ENCODE measurements around the gene IZUMO1. TPM values are rescaled to one million over a fixed set of nuclear protein-coding genes. Genes with fewer than 3 reads are reported as not detected.

The IZUMO1 gene
- total and polyA plus RNA-seq, 2 of the 13 experiments (the other 11 are each of a cell fraction or from before 2014, with no cell fraction given): 0.07 to 0.22 TPM

DNA sequence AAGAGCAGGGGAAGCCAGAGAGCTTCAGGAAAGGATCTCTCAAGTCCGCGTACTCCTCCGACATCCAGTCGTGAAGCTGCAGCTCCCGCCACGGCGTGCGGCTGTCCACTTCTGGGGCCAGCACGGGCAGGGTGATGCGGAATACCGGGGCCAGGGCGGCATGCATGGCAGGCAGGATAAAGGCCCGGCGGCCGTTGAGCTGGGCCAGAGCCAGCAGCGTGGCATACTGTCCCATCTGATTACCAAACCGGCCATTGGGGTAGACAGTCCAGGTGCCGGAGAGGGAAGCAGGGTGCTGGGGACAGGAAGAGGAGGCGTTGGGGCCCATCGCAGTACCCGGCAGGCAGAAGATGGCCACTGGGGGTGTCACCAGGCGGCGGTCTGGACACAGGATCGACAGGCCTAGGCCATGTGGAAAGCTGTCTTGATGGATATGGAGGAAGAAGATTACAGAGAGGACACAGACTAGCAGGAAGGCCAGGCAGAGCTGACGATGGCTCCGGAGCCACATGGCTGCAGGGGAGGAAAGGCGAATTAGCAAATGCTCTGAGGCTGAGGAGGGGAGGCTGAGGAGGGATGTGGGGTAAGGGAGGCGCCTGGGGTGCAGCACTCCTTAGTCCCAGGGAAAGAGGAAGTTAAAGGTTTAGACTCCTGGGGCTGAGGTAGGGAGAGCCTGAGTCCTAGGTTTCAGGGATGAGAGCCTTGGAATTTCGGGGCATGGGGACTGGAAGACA is 4.2 kb upstream of the IZUMO1 start:
- Histone ChIP-seq H2AFZ (ENCODE audit: low read length) (no peak overlapping the region), H3K27ac (ENCODE audit: extremely low read length, insufficient read depth, low read length) (no peak overlapping the region), H3K4me2 (ENCODE audit: low read depth, low read length) (no peak overlapping the region), H4K20me1 (ENCODE audit: insufficient read depth, low read length) (no peaks in the 10 kb centered on the region), H3K4me1 (ENCODE audit: insufficient read depth, low read length) (peaks cover 34% of the 10 kb centered on the region), H3K9me3 (ENCODE audit: low read length) (no peaks in the 10 kb centered on the region), H3K27me3 (ENCODE audit: control insufficient read depth in 1 of 2, insufficient read depth in 2 of 2, low read length in 2 of 2) (no peaks in the 10 kb centered on the region), H3K9ac (ENCODE audit: insufficient read depth, low read depth, low read length) (no peak overlapping the region), H3K79me2 (ENCODE audit: insufficient read depth, low read length) (no peaks in the 10 kb centered on the region), H3K4me3 (replicated peaks in 1 of 3; ENCODE audit: insufficient read depth in 1 of 3, low read depth in 2 of 3, low read length in 3 of 3) (no peak overlapping the region), H3K36me3 (replicated peaks in 1 of 2; ENCODE audit: control insufficient read depth in 1 of 2, insufficient read depth in 2 of 2, low read length in 2 of 2) (no peaks in the 10 kb centered on the region)
- CTCF ChIA-PET (ENCODE audit: low intra/inter-chr PET ratio, low total read pairs): no interaction called here
- intact Hi-C loops (cut with micrococcal nuclease; ENCODE audit: unreplicated experiment) (no loop called here), in situ Hi-C loops (cut with HindIII; ENCODE audit: extremely low pct_ligation_motif_present, low pct_unique_long_range_greater_than_20kb) (no loop called here)
- ATAC-seq: no peak
- 87% methylated on average over 20 of the region's 29 CpGs for WGBS (ENCODE audit: low lambda C conversion rate)
- DNase-seq (ENCODE audit: low spot score): no peak
- no peak for FAIRE-seq
- POLR2A ChIA-PET: interaction anchor here (0.9 to 1.7 kb wide), 2 partner anchors 10 to 12 kb away, joined by 4 read pairs; no protein-coding TSS in a partner anchor
- no TSS peak for BruUV-seq (replicated peaks)
- TF ChIP-seq, protein P1, sequence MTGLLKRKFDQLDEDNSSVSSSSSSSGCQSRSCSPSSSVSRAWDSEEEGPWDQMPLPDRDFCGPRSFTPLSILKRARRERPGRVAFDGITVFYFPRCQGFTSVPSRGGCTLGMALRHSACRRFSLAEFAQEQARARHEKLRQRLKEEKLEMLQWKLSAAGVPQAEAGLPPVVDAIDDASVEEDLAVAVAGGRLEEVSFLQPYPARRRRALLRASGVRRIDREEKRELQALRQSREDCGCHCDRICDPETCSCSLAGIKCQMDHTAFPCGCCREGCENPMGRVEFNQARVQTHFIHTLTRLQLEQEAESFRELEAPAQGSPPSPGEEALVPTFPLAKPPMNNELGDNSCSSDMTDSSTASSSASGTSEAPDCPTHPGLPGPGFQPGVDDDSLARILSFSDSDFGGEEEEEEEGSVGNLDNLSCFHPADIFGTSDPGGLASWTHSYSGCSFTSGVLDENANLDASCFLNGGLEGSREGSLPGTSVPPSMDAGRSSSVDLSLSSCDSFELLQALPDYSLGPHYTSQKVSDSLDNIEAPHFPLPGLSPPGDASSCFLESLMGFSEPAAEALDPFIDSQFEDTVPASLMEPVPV (CRISPR knock-in tag; IDR thresholded peaks at IDR 0.05): no peak
- no peak for TF ChIP-seq ZNF264 (CRISPR knock-in tag; IDR thresholded peaks at IDR 0.05)
- no peak for TF ChIP-seq ZBTB4 (CRISPR knock-in tag; IDR thresholded peaks at IDR 0.05; ENCODE audit: borderline replicate concordance)
- no peak for TF ChIP-seq SRF (IDR thresholded peaks at IDR 0.05; ENCODE audit: low read depth, low read length)
- TF ChIP-seq, protein P2, sequence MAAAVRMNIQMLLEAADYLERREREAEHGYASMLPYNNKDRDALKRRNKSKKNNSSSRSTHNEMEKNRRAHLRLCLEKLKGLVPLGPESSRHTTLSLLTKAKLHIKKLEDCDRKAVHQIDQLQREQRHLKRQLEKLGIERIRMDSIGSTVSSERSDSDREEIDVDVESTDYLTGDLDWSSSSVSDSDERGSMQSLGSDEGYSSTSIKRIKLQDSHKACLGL (CRISPR knock-in tag; IDR thresholded peaks at IDR 0.05): no peak
- no peak for TF ChIP-seq CREB1 (IDR thresholded peaks at IDR 0.05)
- TF ChIP-seq CREB1 (CRISPR knock-in tag; IDR thresholded peaks at IDR 0.05): no peak
- TF ChIP-seq, protein P3, sequence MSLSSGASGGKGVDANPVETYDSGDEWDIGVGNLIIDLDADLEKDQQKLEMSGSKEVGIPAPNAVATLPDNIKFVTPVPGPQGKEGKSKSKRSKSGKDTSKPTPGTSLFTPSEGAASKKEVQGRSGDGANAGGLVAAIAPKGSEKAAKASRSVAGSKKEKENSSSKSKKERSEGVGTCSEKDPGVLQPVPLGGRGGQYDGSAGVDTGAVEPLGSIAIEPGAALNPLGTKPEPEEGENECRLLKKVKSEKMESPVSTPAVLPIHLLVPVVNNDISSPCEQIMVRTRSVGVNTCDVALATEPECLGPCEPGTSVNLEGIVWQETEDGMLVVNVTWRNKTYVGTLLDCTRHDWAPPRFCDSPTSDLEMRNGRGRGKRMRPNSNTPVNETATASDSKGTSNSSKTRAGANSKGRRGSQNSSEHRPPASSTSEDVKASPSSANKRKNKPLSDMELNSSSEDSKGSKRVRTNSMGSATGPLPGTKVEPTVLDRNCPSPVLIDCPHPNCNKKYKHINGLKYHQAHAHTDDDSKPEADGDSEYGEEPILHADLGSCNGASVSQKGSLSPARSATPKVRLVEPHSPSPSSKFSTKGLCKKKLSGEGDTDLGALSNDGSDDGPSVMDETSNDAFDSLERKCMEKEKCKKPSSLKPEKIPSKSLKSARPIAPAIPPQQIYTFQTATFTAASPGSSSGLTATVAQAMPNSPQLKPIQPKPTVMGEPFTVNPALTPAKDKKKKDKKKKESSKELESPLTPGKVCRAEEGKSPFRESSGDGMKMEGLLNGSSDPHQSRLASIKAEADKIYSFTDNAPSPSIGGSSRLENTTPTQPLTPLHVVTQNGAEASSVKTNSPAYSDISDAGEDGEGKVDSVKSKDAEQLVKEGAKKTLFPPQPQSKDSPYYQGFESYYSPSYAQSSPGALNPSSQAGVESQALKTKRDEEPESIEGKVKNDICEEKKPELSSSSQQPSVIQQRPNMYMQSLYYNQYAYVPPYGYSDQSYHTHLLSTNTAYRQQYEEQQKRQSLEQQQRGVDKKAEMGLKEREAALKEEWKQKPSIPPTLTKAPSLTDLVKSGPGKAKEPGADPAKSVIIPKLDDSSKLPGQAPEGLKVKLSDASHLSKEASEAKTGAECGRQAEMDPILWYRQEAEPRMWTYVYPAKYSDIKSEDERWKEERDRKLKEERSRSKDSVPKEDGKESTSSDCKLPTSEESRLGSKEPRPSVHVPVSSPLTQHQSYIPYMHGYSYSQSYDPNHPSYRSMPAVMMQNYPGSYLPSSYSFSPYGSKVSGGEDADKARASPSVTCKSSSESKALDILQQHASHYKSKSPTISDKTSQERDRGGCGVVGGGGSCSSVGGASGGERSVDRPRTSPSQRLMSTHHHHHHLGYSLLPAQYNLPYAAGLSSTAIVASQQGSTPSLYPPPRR (CRISPR knock-in tag; IDR thresholded peaks at IDR 0.05; ENCODE audit: borderline replicate concordance): no peak
- TF ChIP-seq ESRRA (CRISPR knock-in tag; IDR thresholded peaks at IDR 0.05; ENCODE audit: low read depth): no peak
- no peak for TF ChIP-seq TBP (CRISPR knock-in tag; IDR thresholded peaks at IDR 0.05)
- TF ChIP-seq CERS6 (CRISPR knock-in tag; IDR thresholded peaks at IDR 0.05): no peak
- no peak for TF ChIP-seq RBM22 (optimal IDR thresholded peaks at IDR 0.05; ENCODE audit: low read length)
- TF ChIP-seq ZNF589 (CRISPR knock-in tag; conservative IDR thresholded peaks at IDR 0.05): no peak

All from HepG2 (cell line).